Measurements from ENCODE around the gene LRRC18. TPM values are rescaled to one million over a fixed set of nuclear protein-coding genes. Genes with fewer than 3 reads are reported as not detected.
A peak's percentile ranks its signal among the peaks of the same experiment; 100 is the strongest.

LRRC18 gene
- total and polyA plus RNA-seq, 4 donors: 1.8 to 4.5 (median 2.7) TPM

DNA sequence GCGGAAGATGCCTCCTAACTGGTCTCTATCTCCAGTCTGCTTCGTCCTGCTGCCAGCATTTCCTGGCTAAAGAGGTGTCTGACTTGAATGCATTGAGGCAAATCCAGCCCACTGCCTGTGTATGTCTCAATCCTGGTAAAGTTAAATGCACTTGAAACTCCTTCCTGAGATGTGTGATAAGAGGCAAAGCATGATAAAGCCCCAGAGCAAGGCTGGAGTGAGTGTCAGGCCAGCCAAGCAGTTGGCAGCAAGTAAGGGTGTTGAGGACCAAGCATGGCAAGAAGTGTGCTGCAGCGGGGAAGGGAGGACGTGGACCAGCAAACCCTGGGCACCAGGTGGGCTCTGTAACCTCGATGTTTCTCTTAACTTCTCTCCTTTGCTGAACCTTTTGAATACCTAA is 29.1 kb downstream of the LRRC18 start:
- no peak overlapping the region for H3K4me3 ChIP-seq
- no peak overlapping the region for H3K27ac ChIP-seq (ENCODE audit: low read depth in 1 of 2, low read length in 1 of 2)
- DNase-seq (peak in 1 of 3 donors; percentile 61), ATAC-seq (ENCODE audit: insufficient read depth, low FRiP score) (no peak)
- peaks cover 0 to 2% (median 1%) of the 10 kb centered on the region in 5 donors for H3K4me1 ChIP-seq (ENCODE audit: control insufficient read depth in 5 of 5, insufficient read depth in 5 of 5, low read length in 5 of 5)
- 71 to 82% methylated on average over 5 of the region's 5 CpGs for WGBS, 2 donors
- H3K9ac ChIP-seq (ENCODE audit: insufficient read depth in 1 of 2, low read length in 2 of 2): no peak overlapping the region
- no peaks in the 10 kb centered on the region for H3K36me3 ChIP-seq (ENCODE audit: control insufficient read depth in 4 of 4, insufficient read depth in 4 of 4, low read length in 4 of 4)
- no peaks in the 10 kb centered on the region for H3K27me3 ChIP-seq (ENCODE audit: control insufficient read depth in 3 of 3, insufficient read depth in 3 of 3, low read length in 2 of 3)
- TF ChIP-seq, protein P1, sequence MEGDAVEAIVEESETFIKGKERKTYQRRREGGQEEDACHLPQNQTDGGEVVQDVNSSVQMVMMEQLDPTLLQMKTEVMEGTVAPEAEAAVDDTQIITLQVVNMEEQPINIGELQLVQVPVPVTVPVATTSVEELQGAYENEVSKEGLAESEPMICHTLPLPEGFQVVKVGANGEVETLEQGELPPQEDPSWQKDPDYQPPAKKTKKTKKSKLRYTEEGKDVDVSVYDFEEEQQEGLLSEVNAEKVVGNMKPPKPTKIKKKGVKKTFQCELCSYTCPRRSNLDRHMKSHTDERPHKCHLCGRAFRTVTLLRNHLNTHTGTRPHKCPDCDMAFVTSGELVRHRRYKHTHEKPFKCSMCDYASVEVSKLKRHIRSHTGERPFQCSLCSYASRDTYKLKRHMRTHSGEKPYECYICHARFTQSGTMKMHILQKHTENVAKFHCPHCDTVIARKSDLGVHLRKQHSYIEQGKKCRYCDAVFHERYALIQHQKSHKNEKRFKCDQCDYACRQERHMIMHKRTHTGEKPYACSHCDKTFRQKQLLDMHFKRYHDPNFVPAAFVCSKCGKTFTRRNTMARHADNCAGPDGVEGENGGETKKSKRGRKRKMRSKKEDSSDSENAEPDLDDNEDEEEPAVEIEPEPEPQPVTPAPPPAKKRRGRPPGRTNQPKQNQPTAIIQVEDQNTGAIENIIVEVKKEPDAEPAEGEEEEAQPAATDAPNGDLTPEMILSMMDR (IDR thresholded peaks at IDR 0.05; ENCODE audit: control extremely low read depth, extremely low read depth): no peak
- H3K9me3 ChIP-seq (ENCODE audit: control insufficient read depth in 4 of 4, insufficient read depth in 3 of 4, low read length in 3 of 4): no peaks in the 10 kb centered on the region

DNA sequence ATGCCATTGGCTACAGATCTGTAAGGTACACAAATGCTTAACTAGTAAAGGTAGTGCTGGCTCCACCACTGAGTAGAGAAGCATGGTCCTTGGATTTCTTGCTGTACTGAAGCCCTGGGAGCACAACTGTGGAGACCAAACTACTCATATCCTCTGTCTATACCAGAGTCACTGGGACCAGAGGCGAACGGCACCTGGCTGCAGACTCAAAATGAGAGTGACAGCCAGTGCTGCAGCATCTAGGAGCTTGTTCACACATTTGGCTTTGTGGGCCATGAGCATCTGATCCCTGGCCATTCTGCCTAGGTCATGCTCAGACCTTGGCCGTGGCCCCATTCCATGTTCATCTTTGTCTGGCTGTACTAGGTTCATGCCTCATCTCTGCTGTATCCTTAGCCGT is 31.9 kb downstream of the LRRC18 start:
- H3K4me1 ChIP-seq (ENCODE audit: control insufficient read depth in 5 of 5, insufficient read depth in 5 of 5, low read length in 5 of 5): peaks cover 0 to 2% (median 0%) of the 10 kb centered on the region in 5 donors
- no peak overlapping the region for H3K27ac ChIP-seq (ENCODE audit: low read depth in 1 of 2, low read length in 1 of 2)
- no peaks in the 10 kb centered on the region for H3K27me3 ChIP-seq (ENCODE audit: control insufficient read depth in 3 of 3, insufficient read depth in 3 of 3, low read length in 2 of 3)
- DNase-seq (no peak), ATAC-seq (ENCODE audit: insufficient read depth, low FRiP score) (no peak)
- no peak overlapping the region for H3K4me3 ChIP-seq
- TF ChIP-seq, protein P1 (IDR thresholded peaks at IDR 0.05; ENCODE audit: control extremely low read depth, extremely low read depth): no peak
- H3K36me3 ChIP-seq (ENCODE audit: control insufficient read depth in 4 of 4, insufficient read depth in 4 of 4, low read length in 4 of 4): no peaks in the 10 kb centered on the region
- no peak overlapping the region for H3K9ac ChIP-seq (ENCODE audit: insufficient read depth in 1 of 2, low read length in 2 of 2)
- WGBS, 2 donors: 88 to 90% methylated on average over 4 of the region's 4 CpGs
- H3K9me3 ChIP-seq (ENCODE audit: control insufficient read depth in 4 of 4, insufficient read depth in 3 of 4, low read length in 3 of 4): no peaks in the 10 kb centered on the region

GRCh38 chr10:48906841-48907240 is 32.8 kb downstream of the LRRC18 start:
- H3K9ac ChIP-seq (ENCODE audit: insufficient read depth in 1 of 2, low read length in 2 of 2): no peak overlapping the region
- no peaks in the 10 kb centered on the region for H3K36me3 ChIP-seq (ENCODE audit: control insufficient read depth in 4 of 4, insufficient read depth in 4 of 4, low read length in 4 of 4)
- H3K4me3 ChIP-seq: no peak overlapping the region
- H3K9me3 ChIP-seq (ENCODE audit: control insufficient read depth in 4 of 4, insufficient read depth in 3 of 4, low read length in 3 of 4): peaks cover 0 to 2% (median 0%) of the 10 kb centered on the region in 4 donors
- H3K27ac ChIP-seq (ENCODE audit: low read depth in 1 of 2, low read length in 1 of 2): no peak overlapping the region
- H3K4me1 ChIP-seq (ENCODE audit: control insufficient read depth in 5 of 5, insufficient read depth in 5 of 5, low read length in 5 of 5): peaks cover 0 to 2% (median 0%) of the 10 kb centered on the region in 5 donors
- DNase-seq (no peak), ATAC-seq (ENCODE audit: insufficient read depth, low FRiP score) (no peak)
- 84 to 96% methylated on average over 2 of the region's 2 CpGs for WGBS, 2 donors
- TF ChIP-seq, protein P1 (IDR thresholded peaks at IDR 0.05; ENCODE audit: control extremely low read depth, extremely low read depth): no peak
- H3K27me3 ChIP-seq (ENCODE audit: control insufficient read depth in 3 of 3, insufficient read depth in 3 of 3, low read length in 2 of 3): no peaks in the 10 kb centered on the region

GRCh38 chr10:48905311-48905710 is 34.3 kb downstream of the LRRC18 start:
- H3K4me3 ChIP-seq: no peak overlapping the region
- 89 to 97% methylated on average over 2 of the region's 2 CpGs for WGBS, 2 donors
- ATAC-seq (ENCODE audit: insufficient read depth, low FRiP score): no peak
- DNase-seq: no peak
- no peak overlapping the region for H3K27ac ChIP-seq (ENCODE audit: low read depth in 1 of 2, low read length in 1 of 2)
- no peaks in the 10 kb centered on the region for H3K36me3 ChIP-seq (ENCODE audit: control insufficient read depth in 4 of 4, insufficient read depth in 4 of 4, low read length in 4 of 4)
- TF ChIP-seq, protein P1 (IDR thresholded peaks at IDR 0.05; ENCODE audit: control extremely low read depth, extremely low read depth): no peak
- peaks cover 0 to 2% (median 0%) of the 10 kb centered on the region in 4 donors for H3K9me3 ChIP-seq (ENCODE audit: control insufficient read depth in 4 of 4, insufficient read depth in 3 of 4, low read length in 3 of 4)
- H3K9ac ChIP-seq (ENCODE audit: insufficient read depth in 1 of 2, low read length in 2 of 2): no peak overlapping the region
- peaks cover 0 to 3% (median 0%) of the 10 kb centered on the region in 5 donors for H3K4me1 ChIP-seq (ENCODE audit: control insufficient read depth in 5 of 5, insufficient read depth in 5 of 5, low read length in 5 of 5)
- no peaks in the 10 kb centered on the region for H3K27me3 ChIP-seq (ENCODE audit: control insufficient read depth in 3 of 3, insufficient read depth in 3 of 3, low read length in 2 of 3)
